PC-9 (cell line): Measurements from ENCODE around the gene PCDHA5. TPM values are rescaled to one million over a fixed set of nuclear protein-coding genes. Genes with fewer than 3 reads are reported as not detected.
"Not testable (repeated sequence)": the region's sequence is repeated elsewhere in the genome, so short reads cannot be mapped to it uniquely, and the experiment has no call there.

ENCODE experiments used
- BruUV-seq: library from RNA; stranded (reverse); fragments of 400-500 nt; replicated peaks from 2 replicates; lab custom pipeline; 2021; lab: Mats Ljungman, UMichigan
- CTCF ChIA-PET: fragments of 300-600 bp; sonication (Branson Sonifier 250); formaldehyde crosslinking; loops from one replicate; lab custom pipeline; 2022; ENCODE audit warnings: antibody characterized with exemption; lab: Charles Lee
- POLR2A ChIA-PET: fragments of 300-600 bp; sonication (Branson Sonifier 250); formaldehyde crosslinking; loops from one replicate; lab custom pipeline; 2022; ENCODE audit warnings: antibody characterized with exemption; ENCODE audit not compliant: unreplicated experiment; lab: Charles Lee
- DNase-seq, 2 experiments: peaks; one replicate each; pipeline versions ENCODE4 v3.0.0 to v3.0.0-alpha.2; 2015 to 2022; ENCODE audit warnings: mixed read lengths in 1 of 2
- H2AFZ ChIP-seq: fragments of 200-600 bp; sonication (generic); 2 replicates; pipeline ENCODE4 v1.8.1; 2017; ENCODE audit warnings: antibody characterized with exemption
- H3F3A ChIP-seq: fragments of 200-600 bp; sonication (generic); 2 replicates; pipeline ENCODE4 v1.8.1; 2017; ENCODE audit warnings: antibody characterized with exemption, mild to moderate bottlenecking, low read depth; ENCODE audit not compliant: insufficient read depth
- H3K27ac ChIP-seq: fragments of 200-600 bp; sonication (generic); 2 replicates; pipeline ENCODE4 v1.6.1; 2016; ENCODE audit warnings: mixed run types
- H3K27me3 ChIP-seq: fragments of 200-600 bp; sonication (generic); 2 replicates; pipeline ENCODE4 v1.6.1; 2016; ENCODE audit warnings: low read depth, mixed run types; ENCODE audit not compliant: insufficient read depth
- H3K36me3 ChIP-seq: fragments of 200-600 bp; sonication (generic); 2 replicates; pipeline ENCODE4 v1.6.1; 2016; ENCODE audit warnings: low read depth, mixed run types
- H3K4me1 ChIP-seq: fragments of 200-600 bp; sonication (generic); replicated peaks from 2 replicates; pipeline ENCODE4 v1.6.1; 2016; ENCODE audit warnings: mixed run types; ENCODE audit not compliant: insufficient read depth
- H3K4me2 ChIP-seq: fragments of 200-600 bp; sonication (generic); 2 replicates; pipeline ENCODE4 v1.6.1; 2017; ENCODE audit warnings: mixed run types
- H3K4me3 ChIP-seq: fragments of 200-600 bp; sonication (generic); 2 replicates; pipeline ENCODE4 v1.6.1; 2016; ENCODE audit warnings: mixed run types
- H3K79me2 ChIP-seq: fragments of 200-600 bp; sonication (generic); 2 replicates; pipeline ENCODE4 v1.6.1; 2017; ENCODE audit warnings: low read depth, mixed run types
- H3K9me2 ChIP-seq: fragments of 200-600 bp; sonication (generic); 2 replicates; pipeline ENCODE4 v1.8.1; 2017; ENCODE audit warnings: mild to moderate bottlenecking; ENCODE audit not compliant: insufficient read depth
- H3K9me3 ChIP-seq: fragments of 200-600 bp; sonication (generic); 2 replicates; pipeline ENCODE4 v1.8.1; 2016; ENCODE audit warnings: low read depth; ENCODE audit not compliant: insufficient read depth
- H4K20me1 ChIP-seq: fragments of 200-600 bp; sonication (generic); 2 replicates; pipeline ENCODE4 v1.8.1; 2017; ENCODE audit not compliant: insufficient read depth
- EZH2 ChIP-seq: fragments of 200-600 bp; sonication (generic); IDR thresholded peaks from 2 replicates; pipeline ENCODE4 v1.8.0; 2017; ENCODE audit warnings: antibody characterized with exemption, low read depth
- intact Hi-C: fragments of 100-400 bp; cut with micrococcal nuclease; formaldehyde crosslinking; loops from one replicate; pipeline ENCODE4 v1.10.0; 2022; ENCODE audit not compliant: unreplicated experiment
- total RNA-seq: library from RNA; stranded (reverse); gene quantifications from 2 replicates; pipeline ENCODE4 v1.2.3, GENCODE V29; 2021
- TF ChIP-seq, protein P1 (sequence below): fragments of 200-600 bp; sonication (generic); conservative IDR thresholded peaks from 2 replicates; pipeline ENCODE4 v1.6.1; 2017; ENCODE audit warnings: mixed run types, antibody characterized with exemption, mild to moderate bottlenecking, moderate library complexity

Gene PCDHA5
- total RNA-seq, 1 experiment from 2014 or later: not detected

DNA sequence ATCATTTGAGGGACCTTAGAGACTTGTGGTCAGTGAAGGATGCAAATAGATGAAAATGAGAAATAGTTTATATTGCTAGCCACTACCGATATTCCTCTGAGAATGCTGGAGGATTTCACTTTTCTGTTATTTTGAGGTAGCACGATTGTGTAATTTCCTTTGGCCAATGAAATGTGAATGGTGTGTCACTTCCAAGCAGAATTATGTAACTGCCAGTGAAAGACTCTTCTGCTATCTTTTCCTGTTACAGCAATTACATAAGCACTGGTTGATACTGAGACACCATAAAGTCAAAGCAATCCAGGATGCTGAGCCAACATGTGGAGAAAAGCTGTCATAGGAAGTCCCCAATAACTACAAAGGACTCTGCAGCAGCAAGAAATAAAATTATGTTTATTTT is 30.3 kb upstream of the PCDHA5 start:
- H3F3A ChIP-seq: no peaks in the 10 kb centered on the region
- H3K4me2 ChIP-seq: no peak overlapping the region
- H3K27ac ChIP-seq: no peak overlapping the region
- TF ChIP-seq EZH2: no peak
- TF ChIP-seq, protein P1, sequence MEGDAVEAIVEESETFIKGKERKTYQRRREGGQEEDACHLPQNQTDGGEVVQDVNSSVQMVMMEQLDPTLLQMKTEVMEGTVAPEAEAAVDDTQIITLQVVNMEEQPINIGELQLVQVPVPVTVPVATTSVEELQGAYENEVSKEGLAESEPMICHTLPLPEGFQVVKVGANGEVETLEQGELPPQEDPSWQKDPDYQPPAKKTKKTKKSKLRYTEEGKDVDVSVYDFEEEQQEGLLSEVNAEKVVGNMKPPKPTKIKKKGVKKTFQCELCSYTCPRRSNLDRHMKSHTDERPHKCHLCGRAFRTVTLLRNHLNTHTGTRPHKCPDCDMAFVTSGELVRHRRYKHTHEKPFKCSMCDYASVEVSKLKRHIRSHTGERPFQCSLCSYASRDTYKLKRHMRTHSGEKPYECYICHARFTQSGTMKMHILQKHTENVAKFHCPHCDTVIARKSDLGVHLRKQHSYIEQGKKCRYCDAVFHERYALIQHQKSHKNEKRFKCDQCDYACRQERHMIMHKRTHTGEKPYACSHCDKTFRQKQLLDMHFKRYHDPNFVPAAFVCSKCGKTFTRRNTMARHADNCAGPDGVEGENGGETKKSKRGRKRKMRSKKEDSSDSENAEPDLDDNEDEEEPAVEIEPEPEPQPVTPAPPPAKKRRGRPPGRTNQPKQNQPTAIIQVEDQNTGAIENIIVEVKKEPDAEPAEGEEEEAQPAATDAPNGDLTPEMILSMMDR: no peak
- H3K4me1 ChIP-seq: no peaks in the 10 kb centered on the region
- H2AFZ ChIP-seq: no peak overlapping the region
- no peaks in the 10 kb centered on the region for H3K79me2 ChIP-seq
- CTCF ChIA-PET: no interaction called here
- H4K20me1 ChIP-seq: no peaks in the 10 kb centered on the region
- no peak for DNase-seq
- H3K36me3 ChIP-seq: no peaks in the 10 kb centered on the region
- H3K9me3 ChIP-seq: peaks cover 24% of the 10 kb centered on the region
- H3K9me2 ChIP-seq: no peaks in the 10 kb centered on the region
- BruUV-seq: no TSS peak
- H3K4me3 ChIP-seq: no peak overlapping the region
- H3K27me3 ChIP-seq: peaks cover 10% of the 10 kb centered on the region; the same call in 1 of the 2 replicates
- POLR2A ChIA-PET: no interaction called here
- intact Hi-C loops: no loop called here

DNA sequence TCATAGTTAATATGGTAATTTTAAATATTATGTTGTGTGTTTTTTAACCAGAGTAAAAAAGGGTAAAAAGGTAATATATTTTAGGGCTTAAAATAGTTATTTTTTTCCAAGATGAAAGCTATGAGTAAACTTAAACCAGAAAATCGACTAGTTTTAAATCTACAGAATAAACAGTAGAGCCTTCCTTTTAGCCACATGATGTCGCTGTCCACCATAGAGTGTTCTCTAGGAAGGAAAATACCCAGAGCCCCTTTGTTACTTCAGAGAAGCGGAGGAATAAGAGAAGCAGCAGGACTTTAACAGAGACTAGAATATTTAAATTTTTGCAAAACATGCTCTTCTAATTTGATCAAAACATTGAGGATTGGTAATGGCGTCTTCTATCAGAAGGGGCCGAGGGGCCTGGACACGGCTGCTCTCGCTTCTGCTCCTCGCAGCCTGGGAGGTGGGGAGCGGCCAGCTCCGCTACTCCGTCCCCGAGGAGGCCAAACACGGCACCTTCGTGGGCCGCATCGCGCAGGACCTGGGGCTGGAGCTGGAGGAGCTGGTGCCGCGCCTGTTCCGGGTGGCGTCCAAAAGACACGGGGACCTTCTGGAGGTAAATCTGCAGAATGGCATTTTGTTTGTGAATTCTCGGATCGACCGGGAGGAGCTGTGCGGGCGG is 26.7 kb upstream of the PCDHA5 start, which contains the start of gene PCDHA2:
TSS of gene PCDHA2 (plus strand) at position 258 of the 664 bp plus-strand sequence.
- intact Hi-C loops: loop anchor here (1.0 kb wide), 1 partner anchor 247 kb away; no protein-coding TSS in a partner anchor
- Histone ChIP-seq H2AFZ (no peak within 1 kb of the TSS; the same call in 1 of the 2 replicates), H3K4me3 (no peak within 1 kb of the TSS), H3F3A (no peaks in the 10 kb centered on the region), H4K20me1 (no peaks in the 10 kb centered on the region), H3K4me2 (peak within 1 kb of the TSS; percentile 20; the same call in 1 of the 2 replicates), H3K27ac (no peak within 1 kb of the TSS), H3K9me2 (no peaks in the 10 kb centered on the region; the same call in 1 of the 2 replicates), H3K27me3 (peaks cover under 1% of the 10 kb centered on the region; the same call in 1 of the 2 replicates), H3K4me1 (no peaks in the 10 kb centered on the region), H3K36me3 (no peaks in the 10 kb centered on the region), H3K9me3 (peaks cover 19% of the 10 kb centered on the region; the same call in 1 of the 2 replicates), H3K79me2 (no peaks in the 10 kb centered on the region)
- ChIA-PET CTCF (no interaction called here), POLR2A (no interaction called here)
- TF ChIP-seq, protein P1: no peak
- TF ChIP-seq EZH2: no peak
- no TSS peak for BruUV-seq
- DNase-seq: no peak

DNA sequence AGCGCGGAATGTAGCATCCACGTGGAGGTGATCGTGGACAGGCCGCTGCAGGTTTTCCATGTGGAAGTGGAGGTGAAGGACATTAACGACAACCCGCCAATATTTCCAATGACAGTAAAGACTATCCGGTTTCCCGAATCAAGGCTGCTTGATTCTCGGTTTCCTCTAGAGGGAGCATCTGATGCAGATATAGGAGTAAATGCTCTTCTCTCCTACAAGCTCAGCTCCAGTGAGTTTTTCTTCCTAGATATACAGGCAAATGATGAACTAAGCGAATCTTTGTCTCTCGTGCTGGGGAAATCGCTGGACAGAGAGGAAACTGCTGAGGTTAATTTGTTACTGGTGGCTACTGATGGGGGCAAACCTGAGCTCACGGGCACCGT is 26.2 kb upstream of the PCDHA5 start:
- no peak for DNase-seq
- no peak overlapping the region for H3K4me3 ChIP-seq

DNA sequence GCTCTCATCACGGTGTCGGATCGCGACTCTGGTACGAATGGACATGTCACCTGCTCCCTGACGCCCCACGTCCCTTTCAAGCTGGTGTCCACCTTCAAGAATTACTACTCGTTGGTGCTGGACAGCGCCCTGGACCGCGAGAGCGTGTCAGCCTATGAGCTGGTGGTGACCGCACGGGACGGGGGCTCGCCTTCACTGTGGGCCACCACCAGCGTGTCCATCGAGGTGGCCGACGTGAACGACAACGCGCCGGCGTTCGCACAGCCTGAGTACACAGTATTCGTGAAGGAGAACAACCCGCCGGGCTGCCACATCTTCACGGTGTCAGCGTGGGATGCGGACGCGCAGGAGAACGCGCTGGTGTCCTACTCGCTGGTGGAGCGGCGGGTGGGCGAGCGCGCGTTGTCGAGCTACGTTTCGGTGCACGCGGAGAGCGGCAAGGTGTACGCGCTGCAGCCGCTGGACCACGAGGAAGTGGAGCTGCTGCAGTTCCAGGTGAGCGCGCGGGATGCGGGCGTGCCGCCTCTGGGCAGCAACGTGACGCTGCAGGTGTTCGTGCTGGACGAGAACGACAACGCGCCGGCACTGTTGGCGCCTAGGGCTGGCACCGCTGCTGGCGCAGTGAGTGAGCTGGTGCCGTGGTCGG is 25.2 kb upstream of the PCDHA5 start:
- H3K79me2 ChIP-seq, H2AFZ ChIP-seq, POLR2A ChIA-PET, DNase-seq, H3K27ac ChIP-seq, H3K4me3 ChIP-seq, CTCF ChIA-PET, H3K4me2 ChIP-seq, H3K27me3 ChIP-seq, H3K36me3 ChIP-seq, BruUV-seq, H3F3A ChIP-seq, H4K20me1 ChIP-seq, H3K4me1 ChIP-seq, H3K9me2 ChIP-seq, intact Hi-C loops: not testable (repeated sequence)
- peaks cover 25% of the 10 kb centered on the region; the same call in 1 of the 2 replicates for H3K9me3 ChIP-seq

More for the DNA sequence above, 26.2 kb upstream of the PCDHA5 start:
- CTCF ChIA-PET: interaction anchor here (0.6 kb wide), 1 partner anchor 525 kb away, joined by 4 read pairs; the partner anchor contains the start of gene TAF7
- Histone ChIP-seq H3K27me3 (no peaks in the 10 kb centered on the region), H3K9me3 (peaks cover 24% of the 10 kb centered on the region; the same call in 1 of the 2 replicates), H3K9me2 (no peaks in the 10 kb centered on the region; the same call in 1 of the 2 replicates), H2AFZ (no peak overlapping the region), H3K4me2 (no peak overlapping the region; the same call in 1 of the 2 replicates), H3K36me3 (no peaks in the 10 kb centered on the region), H3F3A (no peaks in the 10 kb centered on the region), H4K20me1 (no peaks in the 10 kb centered on the region), H3K27ac (no peak overlapping the region), H3K79me2 (no peaks in the 10 kb centered on the region), H3K4me1 (no peaks in the 10 kb centered on the region)
- no TSS peak for BruUV-seq
- TF ChIP-seq, protein P1: peak; percentile 18; the same call in 1 of the 2 replicates
- no peak for TF ChIP-seq EZH2
- intact Hi-C loops: no loop called here
- POLR2A ChIA-PET: no interaction called here
